ENCODE measurements around the gene ATP9A.

The ATP9A gene

DNA sequence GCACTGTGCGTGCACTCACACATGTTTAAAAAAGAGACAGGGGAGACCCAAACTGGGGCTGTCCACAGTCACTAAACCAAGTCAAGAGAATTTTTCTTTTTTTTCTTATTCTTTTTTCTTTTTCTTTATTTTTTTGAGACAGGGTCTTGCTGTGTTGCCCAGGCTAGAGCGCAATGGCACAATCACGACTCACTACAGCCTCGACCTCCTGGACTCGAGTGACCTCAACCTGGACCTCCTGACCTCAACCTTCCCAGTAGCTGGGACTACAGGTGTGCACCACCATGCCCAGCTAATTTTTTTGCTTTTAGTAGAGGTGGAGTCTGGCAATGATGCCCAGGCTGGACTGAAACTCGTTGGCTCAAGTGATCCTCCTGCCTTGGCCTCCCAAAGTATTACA is 136.2 kb downstream of the ATP9A start:
- Histone ChIP-seq H4K91ac (ENCODE audit: low read depth, low read length) (no peak overlapping the region), H2BK120ac (ENCODE audit: insufficient read depth, low read length, poor library complexity) (no peak overlapping the region), H3K36me3 (ENCODE audit: control insufficient read depth in 1 of 2, insufficient read depth in 2 of 2, low read length in 2 of 2) (no peaks in the 10 kb centered on the region), H3K4me3 (ENCODE audit: low read depth, low read length) (no peak overlapping the region), H3K4ac (ENCODE audit: low read depth, low read length) (no peak overlapping the region), H3K4me2 (ENCODE audit: low read length) (no peak overlapping the region), H2BK5ac (ENCODE audit: low read depth, low read length, poor library complexity) (no peak overlapping the region), H3K79me1 (ENCODE audit: low read length) (no peaks in the 10 kb centered on the region), H3K18ac (ENCODE audit: low read length) (no peak overlapping the region), H3K23ac (ENCODE audit: low read length) (no peak overlapping the region), H4K12ac (ENCODE audit: low read depth, low read length) (no peak overlapping the region), H3K4me1 (ENCODE audit: control insufficient read depth in 1 of 2, insufficient read depth in 2 of 2, low read length in 2 of 2) (no peaks in the 10 kb centered on the region), H4K8ac (ENCODE audit: low read depth, low read length) (no peak overlapping the region), H3K27me3 (ENCODE audit: insufficient read depth, low read length) (no peaks in the 10 kb centered on the region), H3K14ac (ENCODE audit: low read length) (no peak overlapping the region), H3K9me3 (ENCODE audit: insufficient read depth, low read depth, low read length) (no peaks in the 10 kb centered on the region), H3K79me2 (ENCODE audit: control insufficient read depth, insufficient read depth, low read length, poor library complexity) (no peaks in the 10 kb centered on the region), H2BK12ac (ENCODE audit: low read length) (no peak overlapping the region), H3K9ac (ENCODE audit: low read length) (no peak overlapping the region), H2AK5ac (ENCODE audit: low read length) (no peak overlapping the region), H2AFZ (ENCODE audit: insufficient read depth, low read length, poor library complexity) (no peak overlapping the region), H3K27ac (ENCODE audit: low read depth, low read length) (no peak overlapping the region)
- no peak for DNase-seq
- WGBS (ENCODE audit: extremely low coverage, insufficient coverage, insufficient read length) = no CpG with 5 or more reads among the region's 6 CpGs

DNA sequence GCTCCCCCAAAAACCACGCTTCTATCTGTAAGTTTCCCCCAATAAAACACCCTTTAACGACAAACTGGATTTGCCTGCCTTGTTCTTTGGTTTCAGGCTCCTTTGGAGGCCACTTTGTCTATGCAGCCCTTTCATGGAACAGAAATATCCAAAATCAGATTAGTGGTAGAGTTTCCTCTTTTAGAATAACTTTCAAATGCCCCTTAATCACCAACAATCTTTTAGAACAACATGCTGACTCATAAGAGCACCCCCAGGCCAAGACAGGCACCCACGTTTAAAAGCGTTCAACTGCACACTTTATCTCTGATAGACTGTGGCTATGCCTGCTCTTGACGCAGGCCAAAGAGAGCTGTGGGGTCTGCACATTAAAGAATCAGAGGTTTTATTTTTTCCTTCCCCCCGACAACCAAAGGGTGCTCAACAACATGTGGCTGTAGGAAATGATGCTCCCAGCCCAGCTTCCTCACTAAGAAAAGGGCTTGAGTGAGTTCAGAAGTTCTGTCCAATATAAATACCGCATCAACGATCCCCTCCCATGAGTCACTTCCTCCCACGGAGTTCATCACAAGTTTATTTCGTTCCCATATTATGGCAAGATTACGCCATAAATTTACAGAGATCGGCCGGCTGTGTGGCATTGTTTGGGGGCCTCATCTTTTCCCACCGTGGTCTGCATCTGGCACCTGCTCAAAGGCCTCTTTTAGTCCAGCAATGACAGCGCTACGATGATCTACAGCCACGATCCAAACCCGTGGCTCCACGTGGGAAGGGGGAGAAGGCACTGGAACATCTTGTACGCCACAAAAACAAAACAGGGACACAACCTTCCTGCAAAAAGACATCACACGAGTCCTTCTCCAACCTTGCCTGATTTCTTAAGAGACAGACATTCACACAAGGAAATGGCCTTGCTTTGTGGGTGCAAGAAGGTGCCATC is 136.9 kb downstream of the ATP9A start:
- Histone ChIP-seq H3K79me2 (ENCODE audit: control insufficient read depth, insufficient read depth, low read length, poor library complexity) (no peaks in the 10 kb centered on the region), H3K27ac (ENCODE audit: low read depth, low read length) (no peak overlapping the region), H2AK5ac (ENCODE audit: low read length) (no peak overlapping the region), H2BK120ac (ENCODE audit: insufficient read depth, low read length, poor library complexity) (no peak overlapping the region), H3K4me3 (ENCODE audit: low read depth, low read length) (no peak overlapping the region), H3K4ac (ENCODE audit: low read depth, low read length) (no peak overlapping the region), H3K4me2 (ENCODE audit: low read length) (no peak overlapping the region), H3K14ac (ENCODE audit: low read length) (no peak overlapping the region), H4K91ac (ENCODE audit: low read depth, low read length) (no peak overlapping the region), H3K4me1 (ENCODE audit: control insufficient read depth in 1 of 2, insufficient read depth in 2 of 2, low read length in 2 of 2) (no peaks in the 10 kb centered on the region), H4K8ac (ENCODE audit: low read depth, low read length) (no peak overlapping the region), H3K9me3 (ENCODE audit: insufficient read depth, low read depth, low read length) (no peaks in the 10 kb centered on the region), H2BK12ac (ENCODE audit: low read length) (no peak overlapping the region), H2AFZ (ENCODE audit: insufficient read depth, low read length, poor library complexity) (no peak overlapping the region), H4K12ac (ENCODE audit: low read depth, low read length) (no peak overlapping the region), H3K9ac (ENCODE audit: low read length) (no peak overlapping the region), H3K18ac (ENCODE audit: low read length) (no peak overlapping the region), H3K79me1 (ENCODE audit: low read length) (no peaks in the 10 kb centered on the region), H3K23ac (ENCODE audit: low read length) (no peak overlapping the region), H3K27me3 (ENCODE audit: insufficient read depth, low read length) (no peaks in the 10 kb centered on the region), H3K36me3 (ENCODE audit: control insufficient read depth in 1 of 2, insufficient read depth in 2 of 2, low read length in 2 of 2) (no peaks in the 10 kb centered on the region), H2BK5ac (ENCODE audit: low read depth, low read length, poor library complexity) (no peak overlapping the region)
- no CpG with 5 or more reads among the region's 21 CpGs for WGBS (ENCODE audit: extremely low coverage, insufficient coverage, insufficient read length)
- peak in 1 of 2 donors; percentile 27 for DNase-seq

- Histone ChIP-seq H3K9ac (ENCODE audit: low read length) (no peak overlapping the region), H3K27me3 (ENCODE audit: insufficient read depth, low read length) (no peaks in the 10 kb centered on the region), H3K14ac (ENCODE audit: low read length) (no peak overlapping the region), H3K27ac (ENCODE audit: low read depth, low read length) (no peak overlapping the region), H3K18ac (ENCODE audit: low read length) (no peak overlapping the region), H3K23ac (ENCODE audit: low read length) (no peak overlapping the region), H3K4me3 (ENCODE audit: low read depth, low read length) (no peak overlapping the region), H2AFZ (ENCODE audit: insufficient read depth, low read length, poor library complexity) (no peak overlapping the region), H3K9me3 (ENCODE audit: insufficient read depth, low read depth, low read length) (no peaks in the 10 kb centered on the region), H2BK5ac (ENCODE audit: low read depth, low read length, poor library complexity) (no peak overlapping the region), H3K79me2 (ENCODE audit: control insufficient read depth, insufficient read depth, low read length, poor library complexity) (no peaks in the 10 kb centered on the region), H2BK120ac (ENCODE audit: insufficient read depth, low read length, poor library complexity) (no peak overlapping the region), H4K8ac (ENCODE audit: low read depth, low read length) (no peak overlapping the region), H3K4me1 (ENCODE audit: control insufficient read depth in 1 of 2, insufficient read depth in 2 of 2, low read length in 2 of 2) (no peaks in the 10 kb centered on the region), H3K4ac (ENCODE audit: low read depth, low read length) (no peak overlapping the region), H2BK12ac (ENCODE audit: low read length) (no peak overlapping the region), H4K91ac (ENCODE audit: low read depth, low read length) (no peak overlapping the region), H4K12ac (ENCODE audit: low read depth, low read length) (no peak overlapping the region), H3K36me3 (ENCODE audit: control insufficient read depth in 1 of 2, insufficient read depth in 2 of 2, low read length in 2 of 2) (no peaks in the 10 kb centered on the region), H2AK5ac (ENCODE audit: low read length) (no peak overlapping the region), H3K4me2 (ENCODE audit: low read length) (no peak overlapping the region), H3K79me1 (ENCODE audit: low read length) (no peaks in the 10 kb centered on the region)
- DNase-seq = no peak
- WGBS (ENCODE audit: extremely low coverage, insufficient coverage, insufficient read length) = no CpG with 5 or more reads among the region's 3 CpGs
Measured at GRCh38 chr20:51629399-51630058, 138.7 kb downstream of the ATP9A start.

- no peak overlapping the region for H3K4ac ChIP-seq (ENCODE audit: low read depth, low read length)
- no peak overlapping the region for H3K4me3 ChIP-seq (ENCODE audit: low read depth, low read length)
- H3K27me3 ChIP-seq (ENCODE audit: insufficient read depth, low read length) = no peaks in the 10 kb centered on the region
- no peak overlapping the region for H2BK12ac ChIP-seq (ENCODE audit: low read length)
- no peak overlapping the region for H2BK120ac ChIP-seq (ENCODE audit: insufficient read depth, low read length, poor library complexity)
- no peak overlapping the region for H2AFZ ChIP-seq (ENCODE audit: insufficient read depth, low read length, poor library complexity)
- H3K4me1 ChIP-seq (ENCODE audit: control insufficient read depth in 1 of 2, insufficient read depth in 2 of 2, low read length in 2 of 2) = no peaks in the 10 kb centered on the region
- H3K14ac ChIP-seq (ENCODE audit: low read length) = no peak overlapping the region
- no peak overlapping the region for H3K4me2 ChIP-seq (ENCODE audit: low read length)
- H3K36me3 ChIP-seq (ENCODE audit: control insufficient read depth in 1 of 2, insufficient read depth in 2 of 2, low read length in 2 of 2) = no peaks in the 10 kb centered on the region
- no peak overlapping the region for H2BK5ac ChIP-seq (ENCODE audit: low read depth, low read length, poor library complexity)
- H4K12ac ChIP-seq (ENCODE audit: low read depth, low read length) = no peak overlapping the region
- H3K79me1 ChIP-seq (ENCODE audit: low read length) = no peaks in the 10 kb centered on the region
- no peak overlapping the region for H3K18ac ChIP-seq (ENCODE audit: low read length)
- no peak overlapping the region for H3K23ac ChIP-seq (ENCODE audit: low read length)
- H3K9ac ChIP-seq (ENCODE audit: low read length) = no peak overlapping the region
- no peak overlapping the region for H2AK5ac ChIP-seq (ENCODE audit: low read length)
- H3K27ac ChIP-seq (ENCODE audit: low read depth, low read length) = no peak overlapping the region
- no peak for DNase-seq
- H4K91ac ChIP-seq (ENCODE audit: low read depth, low read length) = no peak overlapping the region
- H3K9me3 ChIP-seq (ENCODE audit: insufficient read depth, low read depth, low read length) = no peaks in the 10 kb centered on the region
- no peak overlapping the region for H4K8ac ChIP-seq (ENCODE audit: low read depth, low read length)
- no peaks in the 10 kb centered on the region for H3K79me2 ChIP-seq (ENCODE audit: control insufficient read depth, insufficient read depth, low read length, poor library complexity)
- WGBS (ENCODE audit: extremely low coverage, insufficient coverage, insufficient read length) = no CpG with 5 or more reads among the region's 8 CpGs
Measured at GRCh38 chr20:51628533-51629398, 139.4 kb downstream of the ATP9A start.
